NCI-H2029 treated with DMSO at 0.1 percent for 48 hours (cell line): ENCODE measurements around the gene RSAD1.
A peak's percentile ranks its signal among the peaks of the same experiment; 100 is the strongest.

Experiments used
- DNase-seq: peaks from one replicate; lab custom pipeline; 2025; lab: John Stamatoyannopoulos, UW

Gene RSAD1

GRCh38 chr17:50478391-50479381 is at the start of gene RSAD1:
TSS of gene RSAD1 (plus strand) at chr17:50478860. CDS start at chr17:50478885, 25 bp downstream.
- peak; percentile 51 for DNase-seq

GRCh38 chr17:50429793-50430192 is 48.9 kb upstream of the RSAD1 start:
- no peak for DNase-seq

GRCh38 chr17:50430821-50431618 is 47.6 kb upstream of the RSAD1 start:
- DNase-seq: no peak

- no peak for DNase-seq
Measured at GRCh38 chr17:50432125-50432762, 46.4 kb upstream of the RSAD1 start.

- no peak for DNase-seq
Measured at GRCh38 chr17:50437409-50437808, 41.3 kb upstream of the RSAD1 start.

GRCh38 chr17:50439008-50439407 is 39.7 kb upstream of the RSAD1 start:
- no peak for DNase-seq

GRCh38 chr17:50440172-50440837 is 38.4 kb upstream of the RSAD1 start:
- DNase-seq: peak; percentile 78

- DNase-seq: no peak
Measured at GRCh38 chr17:50440838-50441829, 37.5 kb upstream of the RSAD1 start.

GRCh38 chr17:50443505-50443974 is 35.1 kb upstream of the RSAD1 start:
- DNase-seq: no peak

GRCh38 chr17:50444841-50445715 is 33.6 kb upstream of the RSAD1 start:
- DNase-seq: no peak

GRCh38 chr17:50445730-50446325 is 32.8 kb upstream of the RSAD1 start:
- no peak for DNase-seq

GRCh38 chr17:50447870-50448595 is 30.6 kb upstream of the RSAD1 start:
- DNase-seq: peak; percentile 70

- DNase-seq: no peak
Measured at GRCh38 chr17:50448643-50449042, 30.0 kb upstream of the RSAD1 start.

GRCh38 chr17:50451943-50452629 is 26.6 kb upstream of the RSAD1 start:
- no peak for DNase-seq

- no peak for DNase-seq
Measured at GRCh38 chr17:50452630-50453300, 25.9 kb upstream of the RSAD1 start.

GRCh38 chr17:50453901-50454300 is 24.8 kb upstream of the RSAD1 start:
- no peak for DNase-seq

GRCh38 chr17:50457621-50458020 is 21.0 kb upstream of the RSAD1 start:
- no peak for DNase-seq
